Cardiac fibroblast (primary cell): Measurements from ENCODE around the gene SLC7A6OS.

Source experiments
- DNase-seq, 2 donors: peaks; one replicate each; pipeline versions ENCODE4 v3.0.0 to v3.0.0-alpha.2; 2010; ENCODE audit warnings: low read depth in 2 of 2
- H3K4me3 ChIP-seq, 2 donors: replicated peaks in 1 of 2; 1 replicate in 1 of 2; 2 replicates in 1 of 2; pipeline ENCODE4 v1.5.1; 2011; ENCODE audit warnings: low read depth in 2 of 2, low read length in 2 of 2, mild to moderate bottlenecking in 2 of 2, moderate library complexity in 1 of 2
- CTCF ChIP-seq: IDR thresholded peaks from one replicate; pipeline ENCODE4 v1.5.1; 2011; ENCODE audit warnings: low read depth, mild to moderate bottlenecking, low read length, inconsistent platforms

SLC7A6OS gene

GRCh38 chr16:68310774-68311511 lies at the start of gene SLC7A6OS, which contains the start of gene PRMT7:
TSS of gene SLC7A6OS (minus strand) at chr16:68310946. CDS start at chr16:68310926, 20 bp downstream.
TSS of gene PRMT7 (plus strand) at chr16:68311019. CDS start at chr16:68315980, 4,961 bp downstream.
- peak; percentile 6 for TF ChIP-seq CTCF
- peak; percentile 87 to 89 for DNase-seq
- peak within 1 kb of the TSS; percentile 98 to 99 for H3K4me3 ChIP-seq

- DNase-seq, result no peak
- no peak overlapping the region for H3K4me3 ChIP-seq
- TF ChIP-seq CTCF, result no peak
Observed at GRCh38 chr16:68359398-68360191, 48.8 kb upstream of the SLC7A6OS start.

- H3K4me3 ChIP-seq, result no peak overlapping the region
- DNase-seq, result no peak
- no peak for TF ChIP-seq CTCF
Observed at GRCh38 chr16:68358951-68359350, 48.2 kb upstream of the SLC7A6OS start.

GRCh38 chr16:68357923-68358322 lies 47.2 kb upstream of the SLC7A6OS start:
- no peak for DNase-seq
- no peak overlapping the region for H3K4me3 ChIP-seq
- no peak for TF ChIP-seq CTCF

- no peak for DNase-seq
- no peak for TF ChIP-seq CTCF
- no peak overlapping the region for H3K4me3 ChIP-seq
Observed at GRCh38 chr16:68357521-68357922, 46.8 kb upstream of the SLC7A6OS start.

GRCh38 chr16:68356919-68357286 lies 46.2 kb upstream of the SLC7A6OS start:
- TF ChIP-seq CTCF, result no peak
- no peak for DNase-seq
- H3K4me3 ChIP-seq, result no peak overlapping the region
